HUES64 (cell line): ENCODE results near the gene AP2M1. TPM values are rescaled to one million over a fixed set of nuclear protein-coding genes. Genes with fewer than 3 reads are reported as not detected.

Source experiments
- H3K27ac ChIP-seq: 2 replicates; pipeline ENCODE4 v1.7.0; 2013; ENCODE audit warnings: low read depth, low read length, inconsistent platforms
- H3K27me3 ChIP-seq: 2 replicates; pipeline ENCODE4 v1.6.1; 2013; ENCODE audit warnings: mild to moderate bottlenecking, low read length; ENCODE audit not compliant: insufficient read depth
- H3K36me3 ChIP-seq: 2 replicates; pipeline ENCODE4 v1.6.1; 2013; ENCODE audit warnings: mild to moderate bottlenecking, low read length; ENCODE audit not compliant: insufficient read depth
- H3K4me1 ChIP-seq: 2 replicates; pipeline ENCODE4 v1.6.1; 2013; ENCODE audit warnings: mild to moderate bottlenecking, low read length, moderate library complexity; ENCODE audit not compliant: insufficient read depth
- H3K4me3 ChIP-seq: 2 replicates; pipeline ENCODE4 v1.5.1; 2013; ENCODE audit warnings: mild to moderate bottlenecking, low read length, moderate library complexity
- H3K9ac ChIP-seq: 2 replicates; pipeline ENCODE4 v1.6.1; 2013; ENCODE audit warnings: mild to moderate bottlenecking, low read depth, low read length
- H3K9me3 ChIP-seq: 2 replicates; pipeline ENCODE4 v1.6.1; 2013; ENCODE audit warnings: low read depth, low read length; ENCODE audit not compliant: insufficient read depth
- WGBS: fragments of 150-250, 120-280 bp; methylation state at CpG from one replicate; pipeline ENCODE4 v1.1.7; 2013; ENCODE audit warnings: missing lambda C conversion rate; 5-methylcytosine and 5-hydroxymethylcytosine counted together
- polyA plus RNA-seq, 2 experiments: library from polyadenylated mRNA; stranded (reverse); fragments of 50-300 nt; gene quantifications; one replicate each; pipeline ENCODE4 v1.2.3, GENCODE V29; 2013

The AP2M1 gene
- polyA plus RNA-seq (2013, experiment 1 of 2): 359 TPM
- polyA plus RNA-seq (2013, experiment 2 of 2): 332 TPM

GRCh38 chr3:184174646-184175492 lies at the start of gene AP2M1:
Gene AP2M1 (plus strand): TSS chr3:184174855. CDS start chr3:184176994, 2,139 bp downstream.
- peaks cover 51% of the 10 kb centered on the region for H3K36me3 ChIP-seq
- WGBS: under 1% methylated on average over 73 of the region's 73 CpGs
- H3K4me1 ChIP-seq: peaks cover 16% of the 10 kb centered on the region
- H3K27ac ChIP-seq: peak within 1 kb of the TSS; percentile 98
- peak within 1 kb of the TSS; percentile 89 for H3K9ac ChIP-seq
- peak within 1 kb of the TSS; percentile 97 for H3K4me3 ChIP-seq
- H3K27me3 ChIP-seq: no peaks in the 10 kb centered on the region
- H3K9me3 ChIP-seq: no peaks in the 10 kb centered on the region

GRCh38 chr3:184126006-184126405 lies 48.6 kb upstream of the AP2M1 start:
- Histone ChIP-seq H3K27me3 (no peaks in the 10 kb centered on the region), H3K36me3 (no peaks in the 10 kb centered on the region), H3K9ac (no peak overlapping the region), H3K9me3 (no peaks in the 10 kb centered on the region), H3K4me1 (no peaks in the 10 kb centered on the region), H3K27ac (no peak overlapping the region), H3K4me3 (no peak overlapping the region)
- 76% methylated on average over 2 of the region's 3 CpGs for WGBS

GRCh38 chr3:184129012-184129411 lies 45.6 kb upstream of the AP2M1 start:
- Histone ChIP-seq H3K9ac (no peak overlapping the region), H3K4me3 (no peak overlapping the region), H3K4me1 (0 out of 2 replicates have a peak, but pooled peaks cover 5% of the 10 kb centered on the region), H3K27me3 (no peaks in the 10 kb centered on the region), H3K27ac (no peak overlapping the region), H3K9me3 (no peaks in the 10 kb centered on the region), H3K36me3 (no peaks in the 10 kb centered on the region)
- 56% methylated on average over 2 of the region's 2 CpGs for WGBS

- WGBS: 90% methylated on average over 3 of the region's 4 CpGs
- Histone ChIP-seq H3K9ac (no peak overlapping the region), H3K36me3 (peaks cover 4% of the 10 kb centered on the region; the same call in 1 of the 2 replicates), H3K27ac (no peak overlapping the region), H3K9me3 (no peaks in the 10 kb centered on the region), H3K4me1 (peaks cover 13% of the 10 kb centered on the region; the same call in 1 of the 2 replicates), H3K4me3 (no peak overlapping the region), H3K27me3 (no peaks in the 10 kb centered on the region)
Observed at GRCh38 chr3:184132945-184133344, 41.7 kb upstream of the AP2M1 start.

- Histone ChIP-seq H3K36me3 (peaks cover 4% of the 10 kb centered on the region; the same call in 1 of the 2 replicates), H3K9ac (peak overlapping the region; percentile 84), H3K4me1 (peaks cover 13% of the 10 kb centered on the region; the same call in 1 of the 2 replicates), H3K27me3 (no peaks in the 10 kb centered on the region), H3K9me3 (no peaks in the 10 kb centered on the region), H3K27ac (no peak overlapping the region), H3K4me3 (peak overlapping the region; percentile 97)
- under 1% methylated on average over 34 of the region's 37 CpGs for WGBS
Observed at GRCh38 chr3:184133840-184134745, 40.6 kb upstream of the AP2M1 start.

GRCh38 chr3:184134746-184135148 lies 39.9 kb upstream of the AP2M1 start:
- Histone ChIP-seq H3K36me3 (peaks cover 4% of the 10 kb centered on the region; the same call in 1 of the 2 replicates), H3K4me3 (peak overlapping the region; percentile 97), H3K9me3 (no peaks in the 10 kb centered on the region), H3K9ac (peak overlapping the region; percentile 84), H3K27me3 (no peaks in the 10 kb centered on the region), H3K4me1 (peaks cover 13% of the 10 kb centered on the region; the same call in 1 of the 2 replicates), H3K27ac (peak overlapping the region; percentile 79; the same call in 1 of the 2 replicates)
- WGBS: under 1% methylated on average over 21 of the region's 21 CpGs

GRCh38 chr3:184135149-184135910 lies 39.3 kb upstream of the AP2M1 start, which contains the start of gene EIF2B5:
Gene EIF2B5 (plus strand): TSS chr3:184135358. CDS start chr3:184135386, 28 bp downstream.
- peak within 1 kb of the TSS; percentile 84 for H3K9ac ChIP-seq
- H3K4me3 ChIP-seq: peak within 1 kb of the TSS; percentile 97
- peak within 1 kb of the TSS; percentile 79 for H3K27ac ChIP-seq
- peaks cover 13% of the 10 kb centered on the region; the same call in 1 of the 2 replicates for H3K4me1 ChIP-seq
- peaks cover 9% of the 10 kb centered on the region for H3K36me3 ChIP-seq
- H3K27me3 ChIP-seq: no peaks in the 10 kb centered on the region
- under 1% methylated on average over 56 of the region's 56 CpGs for WGBS
- H3K9me3 ChIP-seq: no peaks in the 10 kb centered on the region

- Histone ChIP-seq H3K27me3 (no peaks in the 10 kb centered on the region), H3K4me3 (peak overlapping the region; percentile 97), H3K9ac (peak overlapping the region; percentile 84), H3K36me3 (peaks cover 15% of the 10 kb centered on the region), H3K4me1 (peaks cover 13% of the 10 kb centered on the region; the same call in 1 of the 2 replicates), H3K9me3 (no peaks in the 10 kb centered on the region), H3K27ac (no peak overlapping the region; the same call in 1 of the 2 replicates)
- WGBS: 10% methylated on average over 9 of the region's 9 CpGs
Observed at GRCh38 chr3:184135911-184136260, 38.8 kb upstream of the AP2M1 start.

GRCh38 chr3:184140436-184140835 lies 34.2 kb upstream of the AP2M1 start:
- Histone ChIP-seq H3K27me3 (no peaks in the 10 kb centered on the region), H3K36me3 (peaks cover 59% of the 10 kb centered on the region), H3K4me3 (no peak overlapping the region), H3K4me1 (peaks cover 9% of the 10 kb centered on the region; the same call in 1 of the 2 replicates), H3K9me3 (no peaks in the 10 kb centered on the region), H3K27ac (no peak overlapping the region), H3K9ac (no peak overlapping the region)
- 93% methylated on average over 10 of the region's 10 CpGs for WGBS

GRCh38 chr3:184142199-184142598 lies 32.5 kb upstream of the AP2M1 start:
- no peak overlapping the region for H3K4me3 ChIP-seq
- H3K36me3 ChIP-seq: peaks cover 63% of the 10 kb centered on the region
- H3K4me1 ChIP-seq: no peaks in the 10 kb centered on the region
- H3K27me3 ChIP-seq: no peaks in the 10 kb centered on the region
- H3K9ac ChIP-seq: no peak overlapping the region
- no peaks in the 10 kb centered on the region for H3K9me3 ChIP-seq
- H3K27ac ChIP-seq: no peak overlapping the region
- WGBS: 92% methylated on average over 7 of the region's 7 CpGs
